ENCODE data around the gene HLA-DRA.
"Not testable (repeated sequence)": the region's sequence is repeated elsewhere in the genome, so short reads cannot be mapped to it uniquely, and the experiment has no call there.

The HLA-DRA gene

DNA sequence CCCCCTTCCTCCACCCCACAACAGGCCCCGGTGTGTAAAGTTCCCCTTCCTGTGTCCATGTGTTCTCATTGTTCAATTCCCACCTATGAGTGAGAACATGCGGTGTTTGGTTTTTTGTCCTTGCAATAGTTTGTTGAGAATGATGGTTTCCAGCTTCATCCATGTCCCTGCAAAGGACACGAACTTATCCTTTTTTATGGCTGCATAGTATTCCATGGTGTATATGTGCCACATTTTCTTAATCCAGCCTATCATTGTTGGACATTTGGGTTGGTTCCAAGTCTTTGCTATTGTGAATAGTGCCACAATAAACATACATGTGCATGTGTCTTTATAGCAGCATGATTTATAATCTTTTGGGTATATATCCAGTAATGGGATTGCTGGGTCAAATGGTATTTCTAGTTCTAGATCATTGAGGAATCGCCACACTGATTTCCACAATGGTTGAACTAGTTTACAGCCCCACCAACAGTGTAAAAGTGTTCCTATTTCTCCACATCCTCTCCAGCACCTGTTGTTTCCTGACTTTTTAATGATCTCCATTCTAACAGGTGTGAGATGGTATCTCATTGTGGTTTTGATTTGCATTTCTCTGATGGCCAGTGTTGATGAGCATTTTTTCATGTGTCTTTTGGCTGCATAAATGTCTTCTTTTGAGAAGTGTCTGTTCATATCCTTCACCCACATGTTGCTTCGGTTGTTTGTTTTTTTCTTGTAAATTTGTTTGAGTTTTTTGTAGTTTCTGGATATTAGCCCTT is 28.2 kb downstream of the HLA-DRA start:
- H3K27ac ChIP-seq (ENCODE audit: low read depth, low read length); H3K4me1 ChIP-seq (ENCODE audit: control insufficient read depth in 5 of 5, insufficient read depth in 5 of 5, low read length in 5 of 5); H3K9ac ChIP-seq (ENCODE audit: low read length in 5 of 5); H3K27me3 ChIP-seq (ENCODE audit: control insufficient read depth in 5 of 5, insufficient read depth in 4 of 5, low read length in 5 of 5); H3K36me3 ChIP-seq (ENCODE audit: control insufficient read depth in 5 of 5, insufficient read depth in 5 of 5, low read length in 5 of 5); H3K9me3 ChIP-seq (ENCODE audit: control insufficient read depth in 5 of 5, low read length in 5 of 5); H3K4me3 ChIP-seq (ENCODE audit: low read depth in 1 of 5, low read length in 5 of 5): not testable (repeated sequence)

GRCh38 chr6:32472781-32473375 is 33.2 kb downstream of the HLA-DRA start:
- Histone ChIP-seq H3K36me3 (ENCODE audit: control insufficient read depth in 5 of 5, insufficient read depth in 5 of 5, low read length in 5 of 5) (no peaks in the 10 kb centered on the region), H3K9ac (ENCODE audit: low read length in 5 of 5) (no peak overlapping the region), H3K27me3 (ENCODE audit: control insufficient read depth in 5 of 5, insufficient read depth in 4 of 5, low read length in 5 of 5) (peaks cover 0 to 3% (median 0%) of the 10 kb centered on the region in 5 donors), H3K4me1 (ENCODE audit: control insufficient read depth in 5 of 5, insufficient read depth in 5 of 5, low read length in 5 of 5) (peaks cover 0 to 7% (median 0%) of the 10 kb centered on the region in 5 donors), H3K9me3 (ENCODE audit: control insufficient read depth in 5 of 5, low read length in 5 of 5) (peaks cover 0 to 5% (median 3%) of the 10 kb centered on the region in 5 donors), H3K4me3 (ENCODE audit: low read depth in 1 of 5, low read length in 5 of 5) (peak overlapping the region in 1 of 5 donors; percentile 40), H3K27ac (ENCODE audit: low read depth, low read length) (peak overlapping the region; percentile 21)

DNA sequence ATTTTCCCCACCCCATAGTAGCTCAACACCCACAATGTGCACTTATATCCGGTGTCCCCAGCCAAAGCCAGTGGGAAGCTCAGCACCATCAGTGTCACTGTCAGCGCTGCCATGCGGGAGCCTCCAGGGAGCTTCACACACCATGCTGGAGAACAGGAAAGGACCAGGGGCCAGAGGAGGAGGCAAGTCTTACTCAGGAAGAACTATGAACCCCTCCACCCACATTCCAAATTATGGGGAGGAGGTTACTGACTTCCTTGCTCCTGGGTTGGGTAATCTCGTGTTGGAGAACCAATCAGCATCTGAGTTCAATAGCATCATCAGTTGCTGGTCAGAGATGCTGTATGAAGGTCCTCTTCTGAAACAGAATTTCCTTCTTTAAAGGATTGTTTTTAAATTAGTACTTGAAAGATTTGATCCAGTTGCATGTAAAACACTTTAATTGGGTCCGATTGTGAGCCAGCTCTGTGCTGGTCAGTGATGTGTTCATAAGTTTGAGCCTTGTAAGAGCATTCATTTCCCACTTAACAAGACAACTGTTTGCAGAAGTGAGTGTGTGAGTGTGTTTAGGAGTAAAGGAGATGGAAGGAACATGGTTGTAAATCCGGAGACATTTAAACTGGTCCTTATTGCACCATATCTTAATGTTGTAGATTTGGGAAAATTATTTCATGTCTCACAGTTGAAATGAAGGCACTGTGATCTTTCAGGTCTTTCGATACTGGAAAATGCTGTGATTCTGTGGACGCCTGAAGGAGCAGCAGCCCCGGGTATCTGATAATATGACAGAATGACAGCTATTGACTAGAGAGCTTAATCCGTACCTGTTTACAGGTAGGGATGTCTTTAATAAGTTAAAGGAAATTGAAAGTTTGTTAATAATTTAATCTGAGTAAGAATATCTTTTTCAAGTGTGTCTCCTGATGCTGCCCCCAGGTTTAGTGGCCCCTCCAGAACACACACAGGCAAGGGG is 34.0 kb downstream of the HLA-DRA start:
- H3K9me3 ChIP-seq (ENCODE audit: control insufficient read depth in 5 of 5, low read length in 5 of 5); H3K9ac ChIP-seq (ENCODE audit: low read length in 5 of 5); H3K36me3 ChIP-seq (ENCODE audit: control insufficient read depth in 5 of 5, insufficient read depth in 5 of 5, low read length in 5 of 5); H3K4me1 ChIP-seq (ENCODE audit: control insufficient read depth in 5 of 5, insufficient read depth in 5 of 5, low read length in 5 of 5); H3K27me3 ChIP-seq (ENCODE audit: control insufficient read depth in 5 of 5, insufficient read depth in 4 of 5, low read length in 5 of 5): not testable (repeated sequence)
- H3K4me3 ChIP-seq (ENCODE audit: low read depth in 1 of 5, low read length in 5 of 5) = peak overlapping the region in 2 of 5 donors; percentile 28 to 40
- peak overlapping the region; percentile 26 for H3K27ac ChIP-seq (ENCODE audit: low read depth, low read length)

GRCh38 chr6:32475392-32476206 is 35.9 kb downstream of the HLA-DRA start:
- H3K27ac ChIP-seq (ENCODE audit: low read depth, low read length) = no peak overlapping the region
- H3K36me3 ChIP-seq (ENCODE audit: control insufficient read depth in 5 of 5, insufficient read depth in 5 of 5, low read length in 5 of 5) = no peaks in the 10 kb centered on the region
- H3K27me3 ChIP-seq (ENCODE audit: control insufficient read depth in 5 of 5, insufficient read depth in 4 of 5, low read length in 5 of 5) = peaks cover 0 to 3% (median 0%) of the 10 kb centered on the region in 5 donors
- no peak overlapping the region for H3K4me3 ChIP-seq (ENCODE audit: low read depth in 1 of 5, low read length in 5 of 5)
- peaks cover 0 to 7% (median 0%) of the 10 kb centered on the region in 5 donors for H3K4me1 ChIP-seq (ENCODE audit: control insufficient read depth in 5 of 5, insufficient read depth in 5 of 5, low read length in 5 of 5)
- no peak overlapping the region for H3K9ac ChIP-seq (ENCODE audit: low read length in 5 of 5)
- H3K9me3 ChIP-seq (ENCODE audit: control insufficient read depth in 5 of 5, low read length in 5 of 5) = peaks cover 0 to 10% (median 4%) of the 10 kb centered on the region in 5 donors

DNA sequence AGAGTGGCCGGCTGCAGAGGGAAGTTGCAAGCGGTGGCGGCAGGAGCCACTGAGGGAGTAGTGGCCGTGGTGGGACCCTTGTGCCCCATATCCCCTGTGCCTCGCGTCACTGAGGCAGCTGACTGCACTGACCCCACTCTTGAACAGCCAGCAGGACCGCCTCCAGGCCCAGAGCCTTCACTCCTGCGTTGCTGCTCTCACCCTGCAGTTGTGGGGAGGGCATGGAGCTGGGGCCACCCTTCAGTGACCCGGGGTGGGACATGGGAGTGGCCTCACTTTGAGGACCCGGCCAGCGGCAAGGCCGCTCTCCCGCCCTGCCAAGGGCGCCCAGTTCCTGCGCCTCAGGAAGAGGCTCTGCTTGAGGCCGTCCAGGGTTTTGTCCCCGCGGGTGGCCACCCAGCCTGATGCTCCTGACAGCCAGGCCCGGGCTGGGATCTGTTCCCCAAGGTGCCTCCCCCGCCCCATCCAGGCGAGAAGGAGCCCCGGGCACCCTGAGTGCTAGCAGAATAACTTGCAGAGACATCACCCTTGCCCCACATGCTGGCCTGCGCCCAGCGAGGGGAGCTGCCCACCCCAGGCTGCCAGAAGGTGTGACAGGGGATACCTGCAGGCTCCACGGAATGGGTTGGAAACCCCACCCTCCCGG is 44.4 kb downstream of the HLA-DRA start:
- Histone ChIP-seq H3K9me3 (ENCODE audit: control insufficient read depth in 5 of 5, low read length in 5 of 5) (peaks cover 0 to 2% (median 0%) of the 10 kb centered on the region in 5 donors), H3K27ac (ENCODE audit: low read depth, low read length) (no peak overlapping the region), H3K9ac (ENCODE audit: low read length in 5 of 5) (no peak overlapping the region), H3K36me3 (ENCODE audit: control insufficient read depth in 5 of 5, insufficient read depth in 5 of 5, low read length in 5 of 5) (no peaks in the 10 kb centered on the region), H3K4me1 (ENCODE audit: control insufficient read depth in 5 of 5, insufficient read depth in 5 of 5, low read length in 5 of 5) (no peaks in the 10 kb centered on the region), H3K4me3 (ENCODE audit: low read depth in 1 of 5, low read length in 5 of 5) (no peak overlapping the region), H3K27me3 (ENCODE audit: control insufficient read depth in 5 of 5, insufficient read depth in 4 of 5, low read length in 5 of 5) (peaks cover 0 to 2% (median 0%) of the 10 kb centered on the region in 5 donors)

DNA sequence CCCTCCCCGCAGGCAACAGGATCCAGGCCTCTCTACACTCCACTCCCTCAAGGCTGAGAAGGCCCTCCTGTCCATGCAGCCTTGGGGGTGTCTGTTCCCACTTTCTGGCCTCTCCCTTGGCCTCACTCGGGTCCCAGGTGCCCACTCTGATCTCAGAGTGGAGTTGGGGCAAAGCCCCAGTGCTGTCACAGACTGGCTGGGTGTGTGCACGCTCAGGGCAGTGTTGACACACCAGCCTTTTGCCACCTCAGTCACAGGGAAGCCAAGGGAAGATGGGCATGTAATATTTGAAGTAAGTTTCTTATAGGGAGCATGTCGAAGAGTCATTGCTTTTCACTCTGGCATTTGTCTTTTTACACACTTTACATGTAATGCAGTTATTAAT is 44.9 kb downstream of the HLA-DRA start:
- Histone ChIP-seq H3K27me3 (ENCODE audit: control insufficient read depth in 5 of 5, insufficient read depth in 4 of 5, low read length in 5 of 5) (peaks cover 0 to 2% (median 0%) of the 10 kb centered on the region in 5 donors), H3K9me3 (ENCODE audit: control insufficient read depth in 5 of 5, low read length in 5 of 5) (no peaks in the 10 kb centered on the region), H3K36me3 (ENCODE audit: control insufficient read depth in 5 of 5, insufficient read depth in 5 of 5, low read length in 5 of 5) (no peaks in the 10 kb centered on the region)

DNA sequence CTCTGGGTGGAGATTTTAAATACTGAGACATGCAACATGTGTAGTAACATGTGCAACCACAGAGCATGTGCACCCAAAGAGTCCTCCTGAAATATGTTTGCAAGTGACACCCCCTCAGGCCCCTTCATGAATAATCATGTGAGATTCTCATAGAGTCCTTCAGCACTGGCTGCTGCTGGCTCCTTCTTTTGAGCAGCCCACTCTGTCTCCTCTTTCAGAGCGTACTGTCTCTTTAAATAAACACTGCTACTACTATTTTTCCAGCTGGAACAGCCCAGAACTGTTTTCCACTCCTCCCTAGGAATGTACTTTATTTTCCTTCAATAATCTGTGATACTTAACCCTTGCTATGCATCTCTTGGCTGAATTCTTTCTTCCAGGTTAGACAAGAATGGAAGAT is 48.4 kb downstream of the HLA-DRA start:
- H3K9me3 ChIP-seq (ENCODE audit: control insufficient read depth in 5 of 5, low read length in 5 of 5) = no peaks in the 10 kb centered on the region
- no peak overlapping the region for H3K4me3 ChIP-seq (ENCODE audit: low read depth in 1 of 5, low read length in 5 of 5)
- H3K4me1 ChIP-seq (ENCODE audit: control insufficient read depth in 5 of 5, insufficient read depth in 5 of 5, low read length in 5 of 5) = no peaks in the 10 kb centered on the region
- no peaks in the 10 kb centered on the region for H3K36me3 ChIP-seq (ENCODE audit: control insufficient read depth in 5 of 5, insufficient read depth in 5 of 5, low read length in 5 of 5)
- H3K27ac ChIP-seq (ENCODE audit: low read depth, low read length) = no peak overlapping the region
- peaks cover 0 to 2% (median 0%) of the 10 kb centered on the region in 5 donors for H3K27me3 ChIP-seq (ENCODE audit: control insufficient read depth in 5 of 5, insufficient read depth in 4 of 5, low read length in 5 of 5)
- H3K9ac ChIP-seq (ENCODE audit: low read length in 5 of 5) = no peak overlapping the region

More for the DNA sequence above, 44.9 kb downstream of the HLA-DRA start:
- no peak overlapping the region for H3K27ac ChIP-seq (ENCODE audit: low read depth, low read length)
- no peaks in the 10 kb centered on the region for H3K4me1 ChIP-seq (ENCODE audit: control insufficient read depth in 5 of 5, insufficient read depth in 5 of 5, low read length in 5 of 5)
- no peak overlapping the region for H3K9ac ChIP-seq (ENCODE audit: low read length in 5 of 5)
- no peak overlapping the region for H3K4me3 ChIP-seq (ENCODE audit: low read depth in 1 of 5, low read length in 5 of 5)

- Histone ChIP-seq H3K9ac (ENCODE audit: low read length in 5 of 5) (no peak overlapping the region), H3K27ac (ENCODE audit: low read depth, low read length) (no peak overlapping the region), H3K27me3 (ENCODE audit: control insufficient read depth in 5 of 5, insufficient read depth in 4 of 5, low read length in 5 of 5) (no peaks in the 10 kb centered on the region), H3K36me3 (ENCODE audit: control insufficient read depth in 5 of 5, insufficient read depth in 5 of 5, low read length in 5 of 5) (no peaks in the 10 kb centered on the region), H3K9me3 (ENCODE audit: control insufficient read depth in 5 of 5, low read length in 5 of 5) (no peaks in the 10 kb centered on the region), H3K4me1 (ENCODE audit: control insufficient read depth in 5 of 5, insufficient read depth in 5 of 5, low read length in 5 of 5) (no peaks in the 10 kb centered on the region), H3K4me3 (ENCODE audit: low read depth in 1 of 5, low read length in 5 of 5) (no peak overlapping the region)
These were observed 52.0 kb downstream of the HLA-DRA start for GRCh38 chr6:32491700-32492099.

GRCh38 chr6:32492351-32492750 is 52.7 kb downstream of the HLA-DRA start:
- Histone ChIP-seq H3K4me1 (ENCODE audit: control insufficient read depth in 5 of 5, insufficient read depth in 5 of 5, low read length in 5 of 5) (no peaks in the 10 kb centered on the region), H3K27me3 (ENCODE audit: control insufficient read depth in 5 of 5, insufficient read depth in 4 of 5, low read length in 5 of 5) (no peaks in the 10 kb centered on the region), H3K9ac (ENCODE audit: low read length in 5 of 5) (no peak overlapping the region), H3K27ac (ENCODE audit: low read depth, low read length) (no peak overlapping the region), H3K36me3 (ENCODE audit: control insufficient read depth in 5 of 5, insufficient read depth in 5 of 5, low read length in 5 of 5) (no peaks in the 10 kb centered on the region), H3K9me3 (ENCODE audit: control insufficient read depth in 5 of 5, low read length in 5 of 5) (no peaks in the 10 kb centered on the region), H3K4me3 (ENCODE audit: low read depth in 1 of 5, low read length in 5 of 5) (no peak overlapping the region)
